Lower leg skin (tissue), 3 donors: ENCODE data around the gene USP10.

Experiments used
- POLR2A ChIP-seq, 2 donors: fragments of 450-650 bp; IDR thresholded peaks; one replicate each; pipeline ENCODE4 v1.6.1; 2016 to 2017; ENCODE audit warnings: antibody characterized with exemption in 2 of 2, mild to moderate bottlenecking in 1 of 2, moderate library complexity in 1 of 2
- TF ChIP-seq, protein P1 (sequence below), 3 donors: fragments of 450-650 bp; IDR thresholded peaks; one replicate each; pipeline ENCODE4 v1.5.1; 2016; ENCODE audit warnings: antibody characterized with exemption in 3 of 3, mild to moderate bottlenecking in 3 of 3, moderate library complexity in 2 of 3

DNA sequence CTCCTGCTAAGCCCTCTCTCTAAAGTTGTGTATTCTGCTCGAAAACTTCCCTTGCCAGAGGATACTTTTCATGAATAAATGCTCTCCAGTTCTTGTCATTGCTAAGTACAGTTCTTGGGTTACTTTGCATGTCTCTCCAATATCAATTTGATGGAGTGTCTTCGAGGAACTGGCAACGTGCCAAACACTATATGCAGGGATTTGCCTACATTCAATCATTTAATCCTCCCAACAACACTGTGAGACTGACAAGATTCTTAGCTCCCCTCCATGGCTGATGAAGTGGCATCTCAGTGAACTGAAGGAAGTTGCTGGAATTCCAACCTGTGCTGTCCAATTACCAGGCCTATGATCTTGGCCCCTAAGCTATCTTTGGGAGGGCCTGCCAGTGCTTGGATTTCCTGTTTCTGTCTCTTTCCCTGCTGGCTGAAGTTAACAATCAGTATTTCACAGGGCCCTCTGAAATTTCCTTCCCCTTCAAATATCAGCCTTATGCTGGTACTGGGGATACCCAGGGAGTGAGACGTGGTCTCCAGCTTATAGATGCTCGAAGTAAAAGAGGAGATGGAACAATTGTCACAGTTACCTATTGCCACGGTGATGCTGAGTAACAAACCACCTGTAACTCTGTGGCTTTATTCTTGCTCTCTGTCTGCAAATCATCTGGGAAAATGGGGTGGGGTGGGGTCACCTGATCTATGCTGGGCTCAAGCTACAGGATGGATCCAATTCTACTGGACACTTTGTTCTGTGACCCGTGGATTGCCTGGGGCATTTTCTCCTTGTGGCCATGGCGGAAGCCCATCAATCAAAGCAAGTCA is 100.6 kb downstream of the USP10 start:
- TF ChIP-seq, protein P1, sequence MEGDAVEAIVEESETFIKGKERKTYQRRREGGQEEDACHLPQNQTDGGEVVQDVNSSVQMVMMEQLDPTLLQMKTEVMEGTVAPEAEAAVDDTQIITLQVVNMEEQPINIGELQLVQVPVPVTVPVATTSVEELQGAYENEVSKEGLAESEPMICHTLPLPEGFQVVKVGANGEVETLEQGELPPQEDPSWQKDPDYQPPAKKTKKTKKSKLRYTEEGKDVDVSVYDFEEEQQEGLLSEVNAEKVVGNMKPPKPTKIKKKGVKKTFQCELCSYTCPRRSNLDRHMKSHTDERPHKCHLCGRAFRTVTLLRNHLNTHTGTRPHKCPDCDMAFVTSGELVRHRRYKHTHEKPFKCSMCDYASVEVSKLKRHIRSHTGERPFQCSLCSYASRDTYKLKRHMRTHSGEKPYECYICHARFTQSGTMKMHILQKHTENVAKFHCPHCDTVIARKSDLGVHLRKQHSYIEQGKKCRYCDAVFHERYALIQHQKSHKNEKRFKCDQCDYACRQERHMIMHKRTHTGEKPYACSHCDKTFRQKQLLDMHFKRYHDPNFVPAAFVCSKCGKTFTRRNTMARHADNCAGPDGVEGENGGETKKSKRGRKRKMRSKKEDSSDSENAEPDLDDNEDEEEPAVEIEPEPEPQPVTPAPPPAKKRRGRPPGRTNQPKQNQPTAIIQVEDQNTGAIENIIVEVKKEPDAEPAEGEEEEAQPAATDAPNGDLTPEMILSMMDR (IDR thresholded peaks at IDR 0.05): no peak
- no peak for TF ChIP-seq POLR2A (IDR thresholded peaks at IDR 0.05)
